AG10803 (cell line): Measurements from ENCODE around the gene TMIE.
A peak's percentile ranks its signal among the peaks of the same experiment; 100 is the strongest.
"Not testable (repeated sequence)": the region's sequence is repeated elsewhere in the genome, so short reads cannot be mapped to it uniquely, and the experiment has no call there.

Experiments used
- DNase-seq: peaks from one replicate; pipeline ENCODE4 v3.0.0; 2010; ENCODE audit warnings: low read depth
- H3K4me3 ChIP-seq: 2 replicates; pipeline ENCODE4 v1.5.1; 2011; ENCODE audit warnings: mild to moderate bottlenecking, low read length, control low read depth
- CTCF ChIP-seq: conservative IDR thresholded peaks from 2 replicates; pipeline ENCODE4 v1.5.1; 2011; ENCODE audit warnings: mild to moderate bottlenecking, low read length, control low read depth, inconsistent platforms

TMIE gene

GRCh38 chr3:46700772-46701171, 420 bp upstream of the TMIE start:
- H3K4me3 ChIP-seq, result no peak overlapping the region
- no peak for TF ChIP-seq CTCF
- DNase-seq, result no peak

GRCh38 chr3:46702246-46703012, 1.2 kb downstream of the TMIE start:
- TF ChIP-seq CTCF, result no peak
- DNase-seq, result no peak
- no peak overlapping the region for H3K4me3 ChIP-seq

GRCh38 chr3:46703013-46703520, 1.9 kb downstream of the TMIE start:
- DNase-seq, result no peak
- no peak for TF ChIP-seq CTCF
- H3K4me3 ChIP-seq, result no peak overlapping the region

GRCh38 chr3:46704346-46704745, 3.2 kb downstream of the TMIE start:
- DNase-seq, H3K4me3 ChIP-seq: not testable (repeated sequence)

GRCh38 chr3:46705022-46705530, 3.9 kb downstream of the TMIE start:
- H3K4me3 ChIP-seq, result no peak overlapping the region
- TF ChIP-seq CTCF, result peak; percentile 93
- DNase-seq, result peak; percentile 63

- H3K4me3 ChIP-seq, result no peak overlapping the region
- peak; percentile 44 for TF ChIP-seq CTCF
- peak; percentile 83 for DNase-seq
Observed at GRCh38 chr3:46705751-46706552, 4.8 kb downstream of the TMIE start.

- TF ChIP-seq CTCF, result no peak
Observed at GRCh38 chr3:46706771-46707582, 5.8 kb downstream of the TMIE start.

More at GRCh38 chr3:46706771-46707582, 5.8 kb downstream of the TMIE start:
- DNase-seq, result no peak
- H3K4me3 ChIP-seq, result no peak overlapping the region
